HL-60 (cell line): ENCODE results near the gene FAM114A2.

Experiments
- GABPA ChIP-seq: IDR thresholded peaks from 2 replicates; pipeline ENCODE4 v1.6.1; 2012; ENCODE audit warnings: low read depth
- POLR2AphosphoS5 ChIP-seq: IDR thresholded peaks from 2 replicates; pipeline ENCODE4 v1.6.1; 2012; ENCODE audit warnings: low read depth
- TF ChIP-seq, protein P1 (sequence below): IDR thresholded peaks from one replicate; pipeline ENCODE4 v1.5.1; 2011; ENCODE audit warnings: low read length, control low read depth, inconsistent platforms; ENCODE audit not compliant: insufficient read depth
- TF ChIP-seq, protein P2 (sequence below): IDR thresholded peaks from 2 replicates; pipeline ENCODE4 v1.6.1; 2012; ENCODE audit warnings: low read depth; ENCODE audit not compliant: insufficient replicate concordance

DNA sequence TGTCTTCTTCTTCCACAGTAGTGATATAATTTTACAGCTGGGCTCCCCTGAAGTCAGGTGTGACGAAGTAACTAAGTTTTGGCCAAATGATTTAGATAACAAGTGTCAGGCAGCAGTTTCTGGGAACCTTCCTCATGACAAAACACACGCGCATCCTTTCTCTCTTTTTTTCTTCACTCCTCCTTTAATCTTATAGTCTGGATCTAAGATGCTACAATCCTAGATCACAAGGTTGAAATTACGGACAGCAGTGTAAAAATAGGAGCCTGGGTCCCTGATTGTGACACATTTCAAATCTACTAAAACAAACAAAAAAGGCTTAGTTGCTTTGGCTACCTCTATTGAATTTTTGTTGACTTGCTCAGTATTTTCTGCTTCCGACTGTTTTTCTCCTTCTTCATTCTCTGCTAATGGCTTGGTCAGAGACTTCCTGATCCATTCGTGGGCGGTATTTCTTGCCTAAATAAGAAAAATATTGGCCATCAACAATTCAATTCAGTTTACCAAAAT lies 36.1 kb downstream of the FAM114A2 start:
- TF ChIP-seq, protein P1, sequence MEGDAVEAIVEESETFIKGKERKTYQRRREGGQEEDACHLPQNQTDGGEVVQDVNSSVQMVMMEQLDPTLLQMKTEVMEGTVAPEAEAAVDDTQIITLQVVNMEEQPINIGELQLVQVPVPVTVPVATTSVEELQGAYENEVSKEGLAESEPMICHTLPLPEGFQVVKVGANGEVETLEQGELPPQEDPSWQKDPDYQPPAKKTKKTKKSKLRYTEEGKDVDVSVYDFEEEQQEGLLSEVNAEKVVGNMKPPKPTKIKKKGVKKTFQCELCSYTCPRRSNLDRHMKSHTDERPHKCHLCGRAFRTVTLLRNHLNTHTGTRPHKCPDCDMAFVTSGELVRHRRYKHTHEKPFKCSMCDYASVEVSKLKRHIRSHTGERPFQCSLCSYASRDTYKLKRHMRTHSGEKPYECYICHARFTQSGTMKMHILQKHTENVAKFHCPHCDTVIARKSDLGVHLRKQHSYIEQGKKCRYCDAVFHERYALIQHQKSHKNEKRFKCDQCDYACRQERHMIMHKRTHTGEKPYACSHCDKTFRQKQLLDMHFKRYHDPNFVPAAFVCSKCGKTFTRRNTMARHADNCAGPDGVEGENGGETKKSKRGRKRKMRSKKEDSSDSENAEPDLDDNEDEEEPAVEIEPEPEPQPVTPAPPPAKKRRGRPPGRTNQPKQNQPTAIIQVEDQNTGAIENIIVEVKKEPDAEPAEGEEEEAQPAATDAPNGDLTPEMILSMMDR, result no peak
- TF ChIP-seq POLR2AphosphoS5 (no peak), GABPA (no peak)
- TF ChIP-seq, protein P2, sequence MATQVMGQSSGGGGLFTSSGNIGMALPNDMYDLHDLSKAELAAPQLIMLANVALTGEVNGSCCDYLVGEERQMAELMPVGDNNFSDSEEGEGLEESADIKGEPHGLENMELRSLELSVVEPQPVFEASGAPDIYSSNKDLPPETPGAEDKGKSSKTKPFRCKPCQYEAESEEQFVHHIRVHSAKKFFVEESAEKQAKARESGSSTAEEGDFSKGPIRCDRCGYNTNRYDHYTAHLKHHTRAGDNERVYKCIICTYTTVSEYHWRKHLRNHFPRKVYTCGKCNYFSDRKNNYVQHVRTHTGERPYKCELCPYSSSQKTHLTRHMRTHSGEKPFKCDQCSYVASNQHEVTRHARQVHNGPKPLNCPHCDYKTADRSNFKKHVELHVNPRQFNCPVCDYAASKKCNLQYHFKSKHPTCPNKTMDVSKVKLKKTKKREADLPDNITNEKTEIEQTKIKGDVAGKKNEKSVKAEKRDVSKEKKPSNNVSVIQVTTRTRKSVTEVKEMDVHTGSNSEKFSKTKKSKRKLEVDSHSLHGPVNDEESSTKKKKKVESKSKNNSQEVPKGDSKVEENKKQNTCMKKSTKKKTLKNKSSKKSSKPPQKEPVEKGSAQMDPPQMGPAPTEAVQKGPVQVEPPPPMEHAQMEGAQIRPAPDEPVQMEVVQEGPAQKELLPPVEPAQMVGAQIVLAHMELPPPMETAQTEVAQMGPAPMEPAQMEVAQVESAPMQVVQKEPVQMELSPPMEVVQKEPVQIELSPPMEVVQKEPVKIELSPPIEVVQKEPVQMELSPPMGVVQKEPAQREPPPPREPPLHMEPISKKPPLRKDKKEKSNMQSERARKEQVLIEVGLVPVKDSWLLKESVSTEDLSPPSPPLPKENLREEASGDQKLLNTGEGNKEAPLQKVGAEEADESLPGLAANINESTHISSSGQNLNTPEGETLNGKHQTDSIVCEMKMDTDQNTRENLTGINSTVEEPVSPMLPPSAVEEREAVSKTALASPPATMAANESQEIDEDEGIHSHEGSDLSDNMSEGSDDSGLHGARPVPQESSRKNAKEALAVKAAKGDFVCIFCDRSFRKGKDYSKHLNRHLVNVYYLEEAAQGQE, result no peak
